GM23338 (cell line): ENCODE data around the gene ZNF101. TPM values are rescaled to one million over a fixed set of nuclear protein-coding genes. Genes with fewer than 3 reads are reported as not detected.

Experiments
- ATAC-seq: fragments of 200-7000 bp; cut with Tn5 transposase; 3 replicates; pipeline ENCODE4 v1.9.1; 2020
- DNase-seq: peaks from one replicate; pipeline ENCODE4 v3.0.0-alpha.2; 2015; ENCODE audit warnings: low spot score
- H2AFZ ChIP-seq: fragments of 200-600 bp; sonication (generic); 2 replicates; pipeline ENCODE4 v1.8.0; 2016; ENCODE audit warnings: antibody characterized with exemption, mild to moderate bottlenecking, moderate library complexity
- H3F3A ChIP-seq: fragments of 200-600 bp; sonication (generic); replicated peaks from 2 replicates; pipeline ENCODE4 v1.8.0; 2017; ENCODE audit warnings: antibody characterized with exemption, mixed run types, low read depth
- H3K27ac ChIP-seq: fragments of 200-600 bp; sonication (generic); 2 replicates; pipeline ENCODE4 v1.6.1; 2016; ENCODE audit warnings: low read depth
- H3K27me3 ChIP-seq: fragments of 200-600 bp; sonication (generic); 2 replicates; pipeline ENCODE4 v1.8.0; 2016; ENCODE audit warnings: mild to moderate bottlenecking, mixed run types, moderate library complexity; ENCODE audit not compliant: insufficient read depth
- H3K36me3 ChIP-seq: fragments of 200-600 bp; sonication (generic); 2 replicates; pipeline ENCODE4 v1.8.0; 2016; ENCODE audit warnings: mild to moderate bottlenecking; ENCODE audit not compliant: insufficient read depth
- H3K4me1 ChIP-seq: fragments of 200-600 bp; sonication (generic); 2 replicates; pipeline ENCODE4 v1.8.0; 2016; ENCODE audit warnings: mild to moderate bottlenecking, moderate library complexity; ENCODE audit not compliant: insufficient read depth
- H3K4me2 ChIP-seq: fragments of 200-600 bp; sonication (generic); 2 replicates; pipeline ENCODE4 v1.7.1; 2017; ENCODE audit warnings: mixed run types
- H3K4me3 ChIP-seq: fragments of 200-600 bp; sonication (generic); 2 replicates; pipeline ENCODE4 v1.6.1; 2016; ENCODE audit warnings: mixed run types
- H3K79me2 ChIP-seq: fragments of 200-600 bp; sonication (generic); replicated peaks from 2 replicates; pipeline ENCODE4 v1.8.0; 2017; ENCODE audit warnings: mild to moderate bottlenecking; ENCODE audit not compliant: insufficient read depth
- H3K9me2 ChIP-seq: fragments of 200-600 bp; sonication (generic); 2 replicates; pipeline ENCODE4 v1.8.0; 2017; ENCODE audit not compliant: insufficient read depth
- H4K20me1 ChIP-seq: fragments of 200-600 bp; sonication (generic); replicated peaks from 2 replicates; pipeline ENCODE4 v1.8.0; 2017; ENCODE audit warnings: mild to moderate bottlenecking; ENCODE audit not compliant: insufficient read depth
- H3K27ac Mint-ChIP-seq: 2 replicates; pipeline ENCODE4 v1.8.0; 2020; ENCODE audit warnings: inconsistent platforms, mild to moderate bottlenecking, moderate library complexity, mixed read lengths
- H3K27me3 Mint-ChIP-seq: 3 replicates; pipeline ENCODE4 v1.8.0; 2022; ENCODE audit warnings: low read depth, mild to moderate bottlenecking, moderate library complexity, mixed read lengths, inconsistent platforms; ENCODE audit not compliant: insufficient read depth, poor library complexity
- H3K36me3 Mint-ChIP-seq: 3 replicates; pipeline ENCODE4 v1.8.0; 2021; ENCODE audit warnings: low read depth, mild to moderate bottlenecking, inconsistent platforms, moderate library complexity, mixed read lengths
- H3K4me1 Mint-ChIP-seq: 3 replicates; pipeline ENCODE4 v1.8.0; 2020; ENCODE audit warnings: mild to moderate bottlenecking, inconsistent platforms, mixed read lengths
- H3K4me3 Mint-ChIP-seq: 3 replicates; pipeline ENCODE4 v1.8.0; 2021; ENCODE audit warnings: moderate library complexity, mild to moderate bottlenecking, inconsistent platforms, mixed read lengths
- H3K9me3 Mint-ChIP-seq: 3 replicates; pipeline ENCODE4 v1.8.0; 2020; ENCODE audit warnings: moderate library complexity, mild to moderate bottlenecking, inconsistent platforms, mixed read lengths
- CREB1 ChIP-seq: fragments of 250-450 bp; sonication (Bioruptor Pico); IDR thresholded peaks from 2 replicates; pipeline ENCODE4 v1.5.0; 2020; ENCODE audit warnings: low read depth, mild to moderate bottlenecking, moderate library complexity
- EZH2 ChIP-seq: fragments of 200-600 bp; sonication (generic); IDR thresholded peaks from one replicate; pipeline ENCODE4 v1.8.0; 2017; ENCODE audit warnings: antibody characterized with exemption, mild to moderate bottlenecking, low read depth; ENCODE audit not compliant: unreplicated experiment
- EZH2phosphoT487 ChIP-seq: fragments of 200-600 bp; sonication (generic); IDR thresholded peaks from one replicate; pipeline ENCODE4 v1.8.1; 2018; ENCODE audit warnings: antibody characterized with exemption; ENCODE audit not compliant: unreplicated experiment
- NANOG ChIP-seq: IDR thresholded peaks from 2 replicates; pipeline ENCODE4 v1.6.1; 2016; ENCODE audit warnings: antibody characterized with exemption, borderline replicate concordance
- POLR2AphosphoS5 ChIP-seq: IDR thresholded peaks from 2 replicates; pipeline ENCODE4 v1.6.1; 2016; ENCODE audit warnings: antibody characterized with exemption, low read depth
- STAT1 ChIP-seq: IDR thresholded peaks from one replicate; pipeline ENCODE4 v1.6.1; 2016; ENCODE audit warnings: antibody characterized with exemption; ENCODE audit not compliant: unreplicated experiment
- ZNF114 ChIP-seq: fragments of 250-450 bp; sonication (Bioruptor Pico); IDR thresholded peaks from 2 replicates; pipeline ENCODE4 v1.5.0; 2020; ENCODE audit warnings: mild to moderate bottlenecking, moderate library complexity
- ZNF331 ChIP-seq: fragments of 250-450 bp; sonication (Bioruptor Pico); IDR thresholded peaks from 2 replicates; pipeline ENCODE4 v1.5.0; 2020; ENCODE audit warnings: low read depth, mild to moderate bottlenecking, moderate library complexity
- polyA plus RNA-seq: library from polyadenylated mRNA; unstranded; fragments of >200 nt; fragmentation: Nextera tagmentation; extraction: Ambion mirVana; gene quantifications from 2 replicates; pipeline ENCODE4 v1.2.1, GENCODE V29; 2016
- total RNA-seq: library from RNA; depleted of rRNA; stranded (reverse); fragments of >200 nt; shearing (Covaris generic); gene quantifications from 2 replicates; pipeline ENCODE4 v1.2.3, GENCODE V29; 2014
- TF ChIP-seq, protein P1 (sequence below): IDR thresholded peaks from 2 replicates; pipeline ENCODE4 v1.6.1; 2016; ENCODE audit warnings: antibody characterized with exemption
- TF ChIP-seq, protein P2 (sequence below), 2 experiments: fragments of 200-600 bp in 1 of 2; sonication (generic) in 1 of 2; conservative IDR thresholded peaks; 2 replicates each; pipeline versions ENCODE4 v1.5.1 to v1.6.1; 2016 to 2017; ENCODE audit warnings: antibody characterized with exemption in 2 of 2, low read depth in 2 of 2, mild to moderate bottlenecking in 2 of 2, moderate library complexity in 1 of 2
- TF ChIP-seq, protein P3 (sequence below): IDR thresholded peaks from one replicate; pipeline ENCODE4 v1.6.1; 2018; ENCODE audit warnings: antibody characterized with exemption; ENCODE audit not compliant: unreplicated experiment

Gene ZNF101
- total and polyA plus RNA-seq, 2 experiments from 2014 or later: 46.4 to 47.9 TPM

DNA sequence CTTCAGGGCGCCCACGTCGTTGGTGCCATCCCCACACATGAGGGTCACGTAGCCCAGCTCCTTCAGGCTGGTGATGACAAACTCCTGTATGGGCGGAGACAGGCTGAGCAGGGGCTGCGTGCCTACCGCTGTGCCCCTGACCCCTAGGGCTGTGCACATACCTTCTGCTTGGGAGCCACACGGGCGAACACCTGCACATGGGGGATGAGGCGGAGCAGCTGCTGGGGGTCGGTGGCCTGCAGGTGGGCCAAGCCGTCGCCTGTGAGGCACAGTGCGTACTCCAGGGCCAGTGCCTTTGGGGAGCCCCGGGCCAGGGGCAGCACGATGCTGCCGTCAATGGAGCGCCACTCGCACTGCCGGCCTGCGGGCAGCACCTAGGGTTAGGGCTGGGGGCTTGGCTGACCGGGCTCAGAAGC lies 19.1 kb upstream of the ZNF101 start:
- H3K4me1 ChIP-seq: no peaks in the 10 kb centered on the region
- TF ChIP-seq EZH2 (no peak), EZH2phosphoT487 (no peak), POLR2AphosphoS5 (0 out of 2 replicates have a peak, but pooled peaks have one; percentile 1)
- H3K36me3 Mint-ChIP-seq: peaks cover 79% of the 10 kb centered on the region
- no peak for DNase-seq
- peaks cover 6% of the 10 kb centered on the region; the same call in 1 of the 2 replicates for H4K20me1 ChIP-seq
- no peak overlapping the region for H3K4me3 ChIP-seq
- H3K27me3 ChIP-seq: no peaks in the 10 kb centered on the region
- ATAC-seq: no peak
- no peak overlapping the region for H3K4me2 ChIP-seq
- H3K27ac ChIP-seq: no peak overlapping the region
- H3K27ac Mint-ChIP-seq: no peak overlapping the region
- H3K4me3 Mint-ChIP-seq: no peak overlapping the region
- no peak overlapping the region for H2AFZ ChIP-seq
- H3K36me3 ChIP-seq: peaks cover 18% of the 10 kb centered on the region
- H3F3A ChIP-seq: peaks cover 7% of the 10 kb centered on the region; the same call in 1 of the 2 replicates
- H3K9me2 ChIP-seq: no peaks in the 10 kb centered on the region
- no peaks in the 10 kb centered on the region for H3K9me3 Mint-ChIP-seq
- peaks cover 16% of the 10 kb centered on the region for H3K27me3 Mint-ChIP-seq
- H3K4me1 Mint-ChIP-seq: no peaks in the 10 kb centered on the region
- H3K79me2 ChIP-seq: no peaks in the 10 kb centered on the region

DNA sequence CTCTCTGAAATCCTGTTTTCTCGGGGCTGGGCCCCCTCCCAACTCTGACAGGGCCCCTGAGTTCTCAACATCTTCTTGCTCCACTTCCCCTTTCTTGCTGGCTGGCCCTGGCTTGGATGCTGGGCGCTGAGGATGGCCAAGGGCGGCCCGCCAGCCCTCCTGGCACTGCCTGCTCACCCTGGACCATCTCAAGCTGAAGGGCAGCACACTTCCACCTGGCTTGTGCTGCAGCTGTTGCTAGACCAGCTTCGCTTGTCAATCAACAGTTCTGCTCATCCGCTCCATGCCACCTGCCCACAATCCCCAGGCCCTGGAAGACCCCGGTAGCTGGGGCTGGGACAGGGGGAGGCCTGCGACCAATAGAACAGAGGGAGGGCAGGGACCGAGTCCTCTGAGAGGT lies 18.3 kb upstream of the ZNF101 start:
- Histone ChIP-seq H3K27me3 (no peaks in the 10 kb centered on the region), H3K36me3 (peaks cover 18% of the 10 kb centered on the region), H3K4me1 (no peaks in the 10 kb centered on the region), H4K20me1 (peaks cover 6% of the 10 kb centered on the region; the same call in 1 of the 2 replicates), H3K4me2 (no peak overlapping the region), H3K4me3 (no peak overlapping the region), H2AFZ (no peak overlapping the region), H3K27ac (no peak overlapping the region), H3F3A (0 out of 2 replicates have a peak, but pooled peaks cover 2% of the 10 kb centered on the region), H3K79me2 (no peaks in the 10 kb centered on the region), H3K9me2 (no peaks in the 10 kb centered on the region)
- Mint-ChIP-seq H3K4me1 (no peaks in the 10 kb centered on the region), H3K4me3 (no peak overlapping the region), H3K36me3 (peaks cover 80% of the 10 kb centered on the region), H3K27me3 (peaks cover 16% of the 10 kb centered on the region), H3K9me3 (no peaks in the 10 kb centered on the region), H3K27ac (no peak overlapping the region)
- ATAC-seq (no peak), DNase-seq (no peak)
- TF ChIP-seq STAT1 (no peak), ZNF114 (CRISPR knock-in tag) (no peak), ZNF331 (CRISPR knock-in tag) (no peak), EZH2 (no peak), CREB1 (no peak), EZH2phosphoT487 (no peak), NANOG (no peak)
- TF ChIP-seq, protein P1, sequence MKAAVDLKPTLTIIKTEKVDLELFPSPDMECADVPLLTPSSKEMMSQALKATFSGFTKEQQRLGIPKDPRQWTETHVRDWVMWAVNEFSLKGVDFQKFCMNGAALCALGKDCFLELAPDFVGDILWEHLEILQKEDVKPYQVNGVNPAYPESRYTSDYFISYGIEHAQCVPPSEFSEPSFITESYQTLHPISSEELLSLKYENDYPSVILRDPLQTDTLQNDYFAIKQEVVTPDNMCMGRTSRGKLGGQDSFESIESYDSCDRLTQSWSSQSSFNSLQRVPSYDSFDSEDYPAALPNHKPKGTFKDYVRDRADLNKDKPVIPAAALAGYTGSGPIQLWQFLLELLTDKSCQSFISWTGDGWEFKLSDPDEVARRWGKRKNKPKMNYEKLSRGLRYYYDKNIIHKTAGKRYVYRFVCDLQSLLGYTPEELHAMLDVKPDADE: no peak
- TF ChIP-seq, protein P2, sequence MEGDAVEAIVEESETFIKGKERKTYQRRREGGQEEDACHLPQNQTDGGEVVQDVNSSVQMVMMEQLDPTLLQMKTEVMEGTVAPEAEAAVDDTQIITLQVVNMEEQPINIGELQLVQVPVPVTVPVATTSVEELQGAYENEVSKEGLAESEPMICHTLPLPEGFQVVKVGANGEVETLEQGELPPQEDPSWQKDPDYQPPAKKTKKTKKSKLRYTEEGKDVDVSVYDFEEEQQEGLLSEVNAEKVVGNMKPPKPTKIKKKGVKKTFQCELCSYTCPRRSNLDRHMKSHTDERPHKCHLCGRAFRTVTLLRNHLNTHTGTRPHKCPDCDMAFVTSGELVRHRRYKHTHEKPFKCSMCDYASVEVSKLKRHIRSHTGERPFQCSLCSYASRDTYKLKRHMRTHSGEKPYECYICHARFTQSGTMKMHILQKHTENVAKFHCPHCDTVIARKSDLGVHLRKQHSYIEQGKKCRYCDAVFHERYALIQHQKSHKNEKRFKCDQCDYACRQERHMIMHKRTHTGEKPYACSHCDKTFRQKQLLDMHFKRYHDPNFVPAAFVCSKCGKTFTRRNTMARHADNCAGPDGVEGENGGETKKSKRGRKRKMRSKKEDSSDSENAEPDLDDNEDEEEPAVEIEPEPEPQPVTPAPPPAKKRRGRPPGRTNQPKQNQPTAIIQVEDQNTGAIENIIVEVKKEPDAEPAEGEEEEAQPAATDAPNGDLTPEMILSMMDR (conservative IDR thresholded peaks at IDR 0.05; ENCODE audit: low read depth in 2 of 2): no peak
- TF ChIP-seq, protein P3, sequence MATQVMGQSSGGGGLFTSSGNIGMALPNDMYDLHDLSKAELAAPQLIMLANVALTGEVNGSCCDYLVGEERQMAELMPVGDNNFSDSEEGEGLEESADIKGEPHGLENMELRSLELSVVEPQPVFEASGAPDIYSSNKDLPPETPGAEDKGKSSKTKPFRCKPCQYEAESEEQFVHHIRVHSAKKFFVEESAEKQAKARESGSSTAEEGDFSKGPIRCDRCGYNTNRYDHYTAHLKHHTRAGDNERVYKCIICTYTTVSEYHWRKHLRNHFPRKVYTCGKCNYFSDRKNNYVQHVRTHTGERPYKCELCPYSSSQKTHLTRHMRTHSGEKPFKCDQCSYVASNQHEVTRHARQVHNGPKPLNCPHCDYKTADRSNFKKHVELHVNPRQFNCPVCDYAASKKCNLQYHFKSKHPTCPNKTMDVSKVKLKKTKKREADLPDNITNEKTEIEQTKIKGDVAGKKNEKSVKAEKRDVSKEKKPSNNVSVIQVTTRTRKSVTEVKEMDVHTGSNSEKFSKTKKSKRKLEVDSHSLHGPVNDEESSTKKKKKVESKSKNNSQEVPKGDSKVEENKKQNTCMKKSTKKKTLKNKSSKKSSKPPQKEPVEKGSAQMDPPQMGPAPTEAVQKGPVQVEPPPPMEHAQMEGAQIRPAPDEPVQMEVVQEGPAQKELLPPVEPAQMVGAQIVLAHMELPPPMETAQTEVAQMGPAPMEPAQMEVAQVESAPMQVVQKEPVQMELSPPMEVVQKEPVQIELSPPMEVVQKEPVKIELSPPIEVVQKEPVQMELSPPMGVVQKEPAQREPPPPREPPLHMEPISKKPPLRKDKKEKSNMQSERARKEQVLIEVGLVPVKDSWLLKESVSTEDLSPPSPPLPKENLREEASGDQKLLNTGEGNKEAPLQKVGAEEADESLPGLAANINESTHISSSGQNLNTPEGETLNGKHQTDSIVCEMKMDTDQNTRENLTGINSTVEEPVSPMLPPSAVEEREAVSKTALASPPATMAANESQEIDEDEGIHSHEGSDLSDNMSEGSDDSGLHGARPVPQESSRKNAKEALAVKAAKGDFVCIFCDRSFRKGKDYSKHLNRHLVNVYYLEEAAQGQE: no peak
